WTC11 (cell line): ENCODE results near the gene CFAP92.

Experiments
- NR2C2 ChIP-seq: sonication (generic); formaldehyde crosslinking; IDR thresholded peaks from 2 replicates; pipeline ENCODE4 v1.8.0; 2022; ENCODE audit warnings: mild to moderate bottlenecking, missing genetic modification reagents
- NR3C1 ChIP-seq: sonication (generic); formaldehyde crosslinking; conservative IDR thresholded peaks from 2 replicates; pipeline ENCODE4 v1.8.1; 2023; ENCODE audit warnings: low read depth, mild to moderate bottlenecking, missing genetic modification reagents
- RORB ChIP-seq: fragments of 250-450 bp; sonication (Bioruptor Pico); IDR thresholded peaks from 2 replicates; pipeline ENCODE4 v1.9.0; 2021; ENCODE audit warnings: mild to moderate bottlenecking
- ZNF121 ChIP-seq: sonication (generic); formaldehyde crosslinking; IDR thresholded peaks from 2 replicates; pipeline ENCODE4 v1.8.0; 2023; ENCODE audit warnings: missing genetic modification reagents
- ZNF232 ChIP-seq: sonication (generic); formaldehyde crosslinking; IDR thresholded peaks from 2 replicates; pipeline ENCODE4 v1.8.0; 2022; ENCODE audit warnings: mild to moderate bottlenecking, missing genetic modification reagents
- ZNF263 ChIP-seq: sonication (generic); formaldehyde crosslinking; IDR thresholded peaks from 2 replicates; pipeline ENCODE4 v1.8.1; 2022; ENCODE audit warnings: low read depth, mild to moderate bottlenecking, moderate library complexity, missing genetic modification reagents
- TF ChIP-seq, protein P1 (sequence below): fragments of 200-600 bp; IDR thresholded peaks from 2 replicates; pipeline ENCODE4 v1.8.0; 2022; ENCODE audit warnings: antibody characterized with exemption
- TF ChIP-seq, protein P2 (sequence below): sonication (generic); formaldehyde crosslinking; IDR thresholded peaks from 2 replicates; pipeline ENCODE4 v1.8.1; 2023; ENCODE audit warnings: mild to moderate bottlenecking, missing genetic modification reagents
- TF ChIP-seq, protein P3 (sequence below): fragments of 250-450 bp; sonication (Bioruptor Pico); IDR thresholded peaks from 2 replicates; pipeline ENCODE4 v1.9.0; 2021; ENCODE audit warnings: mild to moderate bottlenecking
- TF ChIP-seq, protein P4 (sequence below): sonication (generic); formaldehyde crosslinking; conservative IDR thresholded peaks from 2 replicates; pipeline ENCODE4 v1.8.1; 2022; ENCODE audit warnings: mild to moderate bottlenecking, missing genetic modification reagents
- TF ChIP-seq, protein P5 (sequence below): sonication (generic); formaldehyde crosslinking; IDR thresholded peaks from 2 replicates; pipeline ENCODE4 v1.8.1; 2022; ENCODE audit warnings: low read depth, missing genetic modification reagents, borderline replicate concordance

DNA sequence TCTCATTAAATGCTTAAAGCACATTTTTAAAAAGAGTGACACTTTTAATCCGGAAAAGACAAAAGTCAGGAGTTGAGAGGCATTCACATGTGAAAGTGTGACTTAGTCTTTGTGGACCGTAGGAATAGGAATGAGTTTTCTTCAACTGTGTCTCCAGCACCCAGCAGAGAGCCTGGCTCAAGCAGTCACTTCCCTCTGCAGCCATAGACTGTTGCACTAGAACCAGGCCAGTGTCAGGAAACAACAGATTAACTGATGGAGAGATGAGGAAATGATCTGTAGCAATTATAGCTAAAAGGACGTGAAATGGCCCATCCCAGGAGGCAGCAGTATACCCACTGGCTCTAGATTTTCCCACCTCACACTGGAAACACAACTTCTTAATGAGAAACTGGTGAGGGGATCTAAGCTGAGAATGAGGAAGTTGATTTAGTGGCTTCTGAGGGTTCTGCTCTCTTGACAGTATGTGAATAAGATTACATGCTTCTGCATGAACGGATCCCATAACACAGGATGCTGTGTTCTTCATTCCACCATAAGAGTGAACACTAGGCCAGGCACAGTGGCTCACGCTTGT is 19.8 kb downstream of the CFAP92 start:
- TF ChIP-seq, protein P1, sequence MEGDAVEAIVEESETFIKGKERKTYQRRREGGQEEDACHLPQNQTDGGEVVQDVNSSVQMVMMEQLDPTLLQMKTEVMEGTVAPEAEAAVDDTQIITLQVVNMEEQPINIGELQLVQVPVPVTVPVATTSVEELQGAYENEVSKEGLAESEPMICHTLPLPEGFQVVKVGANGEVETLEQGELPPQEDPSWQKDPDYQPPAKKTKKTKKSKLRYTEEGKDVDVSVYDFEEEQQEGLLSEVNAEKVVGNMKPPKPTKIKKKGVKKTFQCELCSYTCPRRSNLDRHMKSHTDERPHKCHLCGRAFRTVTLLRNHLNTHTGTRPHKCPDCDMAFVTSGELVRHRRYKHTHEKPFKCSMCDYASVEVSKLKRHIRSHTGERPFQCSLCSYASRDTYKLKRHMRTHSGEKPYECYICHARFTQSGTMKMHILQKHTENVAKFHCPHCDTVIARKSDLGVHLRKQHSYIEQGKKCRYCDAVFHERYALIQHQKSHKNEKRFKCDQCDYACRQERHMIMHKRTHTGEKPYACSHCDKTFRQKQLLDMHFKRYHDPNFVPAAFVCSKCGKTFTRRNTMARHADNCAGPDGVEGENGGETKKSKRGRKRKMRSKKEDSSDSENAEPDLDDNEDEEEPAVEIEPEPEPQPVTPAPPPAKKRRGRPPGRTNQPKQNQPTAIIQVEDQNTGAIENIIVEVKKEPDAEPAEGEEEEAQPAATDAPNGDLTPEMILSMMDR = no peak
- TF ChIP-seq, protein P2, sequence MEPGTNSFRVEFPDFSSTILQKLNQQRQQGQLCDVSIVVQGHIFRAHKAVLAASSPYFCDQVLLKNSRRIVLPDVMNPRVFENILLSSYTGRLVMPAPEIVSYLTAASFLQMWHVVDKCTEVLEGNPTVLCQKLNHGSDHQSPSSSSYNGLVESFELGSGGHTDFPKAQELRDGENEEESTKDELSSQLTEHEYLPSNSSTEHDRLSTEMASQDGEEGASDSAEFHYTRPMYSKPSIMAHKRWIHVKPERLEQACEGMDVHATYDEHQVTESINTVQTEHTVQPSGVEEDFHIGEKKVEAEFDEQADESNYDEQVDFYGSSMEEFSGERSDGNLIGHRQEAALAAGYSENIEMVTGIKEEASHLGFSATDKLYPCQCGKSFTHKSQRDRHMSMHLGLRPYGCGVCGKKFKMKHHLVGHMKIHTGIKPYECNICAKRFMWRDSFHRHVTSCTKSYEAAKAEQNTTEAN (CRISPR knock-in tag) = no peak
- no peak for TF ChIP-seq ZNF121 (CRISPR knock-in tag)
- TF ChIP-seq NR2C2 (CRISPR knock-in tag) = no peak
- no peak for TF ChIP-seq RORB
- TF ChIP-seq ZNF263 (CRISPR knock-in tag) = no peak
- TF ChIP-seq ZNF232 (CRISPR knock-in tag) = no peak
- TF ChIP-seq NR3C1 (CRISPR knock-in tag) = no peak
- TF ChIP-seq, protein P3, sequence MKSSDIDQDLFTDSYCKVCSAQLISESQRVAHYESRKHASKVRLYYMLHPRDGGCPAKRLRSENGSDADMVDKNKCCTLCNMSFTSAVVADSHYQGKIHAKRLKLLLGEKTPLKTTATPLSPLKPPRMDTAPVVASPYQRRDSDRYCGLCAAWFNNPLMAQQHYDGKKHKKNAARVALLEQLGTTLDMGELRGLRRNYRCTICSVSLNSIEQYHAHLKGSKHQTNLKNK (CRISPR knock-in tag) = no peak
- TF ChIP-seq, protein P4, sequence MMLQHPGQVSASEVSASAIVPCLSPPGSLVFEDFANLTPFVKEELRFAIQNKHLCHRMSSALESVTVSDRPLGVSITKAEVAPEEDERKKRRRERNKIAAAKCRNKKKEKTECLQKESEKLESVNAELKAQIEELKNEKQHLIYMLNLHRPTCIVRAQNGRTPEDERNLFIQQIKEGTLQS (CRISPR knock-in tag) = no peak
- TF ChIP-seq, protein P5, sequence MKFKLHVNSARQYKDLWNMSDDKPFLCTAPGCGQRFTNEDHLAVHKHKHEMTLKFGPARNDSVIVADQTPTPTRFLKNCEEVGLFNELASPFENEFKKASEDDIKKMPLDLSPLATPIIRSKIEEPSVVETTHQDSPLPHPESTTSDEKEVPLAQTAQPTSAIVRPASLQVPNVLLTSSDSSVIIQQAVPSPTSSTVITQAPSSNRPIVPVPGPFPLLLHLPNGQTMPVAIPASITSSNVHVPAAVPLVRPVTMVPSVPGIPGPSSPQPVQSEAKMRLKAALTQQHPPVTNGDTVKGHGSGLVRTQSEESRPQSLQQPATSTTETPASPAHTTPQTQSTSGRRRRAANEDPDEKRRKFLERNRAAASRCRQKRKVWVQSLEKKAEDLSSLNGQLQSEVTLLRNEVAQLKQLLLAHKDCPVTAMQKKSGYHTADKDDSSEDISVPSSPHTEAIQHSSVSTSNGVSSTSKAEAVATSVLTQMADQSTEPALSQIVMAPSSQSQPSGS (CRISPR knock-in tag) = no peak
